ENCODE data around the gene HIRIP3.

- TF ChIP-seq REST (IDR thresholded peaks at IDR 0.05; ENCODE audit: low read depth) = no peak
- TF ChIP-seq EP300 (IDR thresholded peaks at IDR 0.05; ENCODE audit: borderline replicate concordance) = no peak
- TF ChIP-seq CEBPB (IDR thresholded peaks at IDR 0.05) = no peak
- TF ChIP-seq RAD21 (IDR thresholded peaks at IDR 0.05; ENCODE audit: low read depth) = no peak
Observed at GRCh38 chr16:30006095-30006473, 10.7 kb upstream of the HIRIP3 start.
